CD8-positive, alpha-beta memory T cell (primary cell): Measurements from ENCODE around the gene DCPS. TPM values are rescaled to one million over a fixed set of nuclear protein-coding genes. Genes with fewer than 3 reads are reported as not detected.
A peak's percentile ranks its signal among the peaks of the same experiment; 100 is the strongest.

Experiments used
- CTCF ChIA-PET: fragments of 350-600 bp; sonication (Branson Sonifier 250); formaldehyde crosslinking; loops from one replicate; lab custom pipeline; 2021; ENCODE audit warnings: antibody characterized with exemption; lab: Charles Lee
- POLR2A ChIA-PET: fragments of 350-600 bp; sonication (Branson Sonifier 250); formaldehyde crosslinking; loops from one replicate; lab custom pipeline; 2021; ENCODE audit warnings: antibody characterized with exemption; lab: Charles Lee
- DNase-seq, 5 donors: peaks; one replicate each; pipeline versions ENCODE4 v3.0.0 to v3.0.0-alpha.2; 2020 to 2022; ENCODE audit warnings: mixed read lengths in 1 of 5
- H3K27ac ChIP-seq: one replicate; pipeline ENCODE4 v1.7.0; 2013; ENCODE audit warnings: low read depth, mild to moderate bottlenecking, low read length, moderate library complexity
- H3K27me3 ChIP-seq: 2 replicates; pipeline ENCODE4 v1.7.0; 2013; ENCODE audit warnings: low read length, mild to moderate bottlenecking; ENCODE audit not compliant: insufficient read depth, poor library complexity, severe bottlenecking
- H3K36me3 ChIP-seq: 2 replicates; pipeline ENCODE4 v1.7.0; 2013; ENCODE audit warnings: mild to moderate bottlenecking, low read length, moderate library complexity; ENCODE audit not compliant: insufficient read depth
- H3K4me1 ChIP-seq: 2 replicates; pipeline ENCODE4 v1.7.0; 2013; ENCODE audit warnings: mild to moderate bottlenecking, low read length, moderate library complexity; ENCODE audit not compliant: insufficient read depth
- H3K4me3 ChIP-seq: 2 replicates; pipeline ENCODE4 v1.7.0; 2013; ENCODE audit warnings: mild to moderate bottlenecking, low read length
- H3K9me3 ChIP-seq: 2 replicates; pipeline ENCODE4 v1.7.0; 2013; ENCODE audit warnings: mild to moderate bottlenecking, low read length
- H3K27ac Mint-ChIP-seq, 8 donors: one replicate each; pipeline ENCODE4 v1.8.0; 2020 to 2021; ENCODE audit warnings: mixed read lengths in 8 of 8, mild to moderate bottlenecking in 6 of 8, inconsistent platforms in 3 of 8, moderate library complexity in 3 of 8
- H3K27me3 Mint-ChIP-seq, 2 donors: one replicate each; pipeline ENCODE4 v1.8.0; 2020 to 2021; ENCODE audit warnings: mixed read lengths in 2 of 2, mild to moderate bottlenecking in 1 of 2, moderate library complexity in 1 of 2
- H3K36me3 Mint-ChIP-seq, 3 donors: one replicate each; pipeline ENCODE4 v1.8.0; 2020 to 2021; ENCODE audit warnings: mixed read lengths in 3 of 3, inconsistent platforms in 1 of 3, mild to moderate bottlenecking in 1 of 3
- H3K4me1 Mint-ChIP-seq, 3 donors: one replicate each; pipeline ENCODE4 v1.8.0; 2020 to 2021; ENCODE audit warnings: mixed read lengths in 3 of 3, inconsistent platforms in 1 of 3, mild to moderate bottlenecking in 1 of 3
- H3K4me3 Mint-ChIP-seq, 7 donors: one replicate each; pipeline ENCODE4 v1.8.0; 2020 to 2021; ENCODE audit warnings: mixed read lengths in 7 of 7, mild to moderate bottlenecking in 6 of 7, moderate library complexity in 4 of 7, inconsistent platforms in 2 of 7
- H3K9me3 Mint-ChIP-seq, 5 donors: one replicate each; pipeline ENCODE4 v1.8.0; 2020 to 2022; ENCODE audit warnings: mixed read lengths in 5 of 5, mild to moderate bottlenecking in 3 of 5, moderate library complexity in 2 of 5, inconsistent platforms in 1 of 5
- polyA plus RNA-seq: library from polyadenylated mRNA; unstranded; fragments of 300-500 nt; fragmentation: Illumina TruSeq; gene quantifications from one replicate; pipeline ENCODE4 v1.2.3, GENCODE V29; 2021
- total RNA-seq, 2 experiments: library from RNA; stranded (reverse); gene quantifications; one replicate each; pipeline ENCODE4 v1.2.3, GENCODE V29; 2021

The DCPS gene
- total and polyA plus RNA-seq, 3 experiments from 2014 or later, result 40.0 to 59.6 (median 42.4) TPM

GRCh38 chr11:126328938-126329643 lies 25.2 kb downstream of the DCPS start:
- no peaks in the 10 kb centered on the region for H3K9me3 Mint-ChIP-seq
- peaks cover 24% of the 10 kb centered on the region for H3K4me1 ChIP-seq
- H3K36me3 Mint-ChIP-seq, result peaks cover 6 to 64% (median 20%) of the 10 kb centered on the region in 3 donors
- H3K4me3 Mint-ChIP-seq, result peak overlapping the region in 4 of 7 donors; percentile 31 to 79 (median 70)
- H3K9me3 ChIP-seq, result no peaks in the 10 kb centered on the region
- H3K27ac Mint-ChIP-seq, result peak overlapping the region; percentile 63 to 97 (median 92)
- H3K36me3 ChIP-seq, result peaks cover 14% of the 10 kb centered on the region
- H3K4me1 Mint-ChIP-seq, result peaks cover 44 to 59% (median 54%) of the 10 kb centered on the region in 3 donors
- CTCF ChIA-PET, result interaction anchor here (1.7 kb wide), 1 partner anchor 13 kb away, joined by 5 read pairs; no protein-coding TSS in a partner anchor
- H3K27me3 ChIP-seq, result no peaks in the 10 kb centered on the region
- H3K27me3 Mint-ChIP-seq, result peaks cover 0 to 1% of the 10 kb centered on the region in 2 donors
- no peak for DNase-seq
- H3K27ac ChIP-seq, result no peak overlapping the region
- H3K4me3 ChIP-seq, result no peak overlapping the region
- POLR2A ChIA-PET, result no interaction called here

GRCh38 chr11:126329644-126330211 lies 25.9 kb downstream of the DCPS start:
- peaks cover 42 to 59% (median 54%) of the 10 kb centered on the region in 3 donors for H3K4me1 Mint-ChIP-seq
- H3K36me3 Mint-ChIP-seq, result peaks cover 6 to 64% (median 20%) of the 10 kb centered on the region in 3 donors
- peaks cover 24% of the 10 kb centered on the region for H3K4me1 ChIP-seq
- peaks cover 0 to 1% of the 10 kb centered on the region in 2 donors for H3K27me3 Mint-ChIP-seq
- no peaks in the 10 kb centered on the region for H3K27me3 ChIP-seq
- H3K4me3 Mint-ChIP-seq, result peak overlapping the region in 5 of 7 donors; percentile 4 to 79 (median 68)
- peaks cover 16% of the 10 kb centered on the region for H3K36me3 ChIP-seq
- ChIA-PET CTCF (interaction anchor here (1.7 kb wide), 1 partner anchor 13 kb away, joined by 5 read pairs; no protein-coding TSS in a partner anchor), POLR2A (no interaction called here)
- no peak overlapping the region for H3K27ac ChIP-seq
- no peaks in the 10 kb centered on the region for H3K9me3 ChIP-seq
- no peak overlapping the region for H3K4me3 ChIP-seq
- H3K9me3 Mint-ChIP-seq, result no peaks in the 10 kb centered on the region
- peak overlapping the region; percentile 63 to 97 (median 92) for H3K27ac Mint-ChIP-seq
- peak in 4 of 5 donors; percentile 10 to 66 (median 51) for DNase-seq

GRCh38 chr11:126331286-126331685 lies 27.4 kb downstream of the DCPS start:
- peaks cover 22% of the 10 kb centered on the region for H3K36me3 ChIP-seq
- H3K27ac ChIP-seq, result no peak overlapping the region
- H3K4me3 Mint-ChIP-seq, result no peak overlapping the region
- DNase-seq, result no peak
- H3K27me3 ChIP-seq, result no peaks in the 10 kb centered on the region
- H3K36me3 Mint-ChIP-seq, result peaks cover 8 to 71% (median 22%) of the 10 kb centered on the region in 3 donors
- no peak overlapping the region for H3K4me3 ChIP-seq
- ChIA-PET POLR2A (no interaction called here), CTCF (no interaction called here)
- peaks cover 24% of the 10 kb centered on the region for H3K4me1 ChIP-seq
- no peaks in the 10 kb centered on the region for H3K9me3 Mint-ChIP-seq
- H3K27me3 Mint-ChIP-seq, result peaks cover 0 to 1% of the 10 kb centered on the region in 2 donors
- H3K27ac Mint-ChIP-seq, result peak overlapping the region in 7 of 8 donors; percentile 34 to 91 (median 84)
- H3K4me1 Mint-ChIP-seq, result peaks cover 45 to 57% (median 49%) of the 10 kb centered on the region in 3 donors
- no peaks in the 10 kb centered on the region for H3K9me3 ChIP-seq

- peaks cover 45 to 56% (median 48%) of the 10 kb centered on the region in 3 donors for H3K4me1 Mint-ChIP-seq
- no peaks in the 10 kb centered on the region for H3K9me3 ChIP-seq
- peaks cover 22% of the 10 kb centered on the region for H3K36me3 ChIP-seq
- H3K27ac ChIP-seq, result no peak overlapping the region
- DNase-seq, result peak in 2 of 5 donors; percentile 47 to 64
- POLR2A ChIA-PET, result no interaction called here
- peak overlapping the region in 7 of 8 donors; percentile 75 to 91 (median 85) for H3K27ac Mint-ChIP-seq
- H3K36me3 Mint-ChIP-seq, result peaks cover 8 to 76% (median 21%) of the 10 kb centered on the region in 3 donors
- peaks cover 24% of the 10 kb centered on the region for H3K4me1 ChIP-seq
- CTCF ChIA-PET, result no interaction called here
- peak overlapping the region in 5 of 7 donors; percentile 0 to 77 (median 55) for H3K4me3 Mint-ChIP-seq
- H3K9me3 Mint-ChIP-seq, result no peaks in the 10 kb centered on the region
- no peaks in the 10 kb centered on the region for H3K27me3 ChIP-seq
- H3K27me3 Mint-ChIP-seq, result peaks cover 0 to 1% of the 10 kb centered on the region in 2 donors
- no peak overlapping the region for H3K4me3 ChIP-seq
These were observed 28.4 kb downstream of the DCPS start for GRCh38 chr11:126332221-126332711.

- peak overlapping the region in 7 of 8 donors; percentile 24 to 85 (median 80) for H3K27ac Mint-ChIP-seq
- peaks cover 8 to 76% (median 18%) of the 10 kb centered on the region in 3 donors for H3K36me3 Mint-ChIP-seq
- H3K9me3 ChIP-seq, result no peaks in the 10 kb centered on the region
- peaks cover 0 to 1% of the 10 kb centered on the region in 2 donors for H3K27me3 Mint-ChIP-seq
- H3K36me3 ChIP-seq, result peaks cover 22% of the 10 kb centered on the region
- CTCF ChIA-PET, result no interaction called here
- H3K4me1 ChIP-seq, result peaks cover 24% of the 10 kb centered on the region
- H3K4me1 Mint-ChIP-seq, result peaks cover 36 to 50% (median 44%) of the 10 kb centered on the region in 3 donors
- no peaks in the 10 kb centered on the region for H3K27me3 ChIP-seq
- H3K27ac ChIP-seq, result no peak overlapping the region
- H3K4me3 Mint-ChIP-seq, result peak overlapping the region in 2 of 7 donors; percentile 19 to 63
- H3K9me3 Mint-ChIP-seq, result no peaks in the 10 kb centered on the region
- POLR2A ChIA-PET, result no interaction called here
- no peak for DNase-seq
- H3K4me3 ChIP-seq, result no peak overlapping the region
These were observed 29.3 kb downstream of the DCPS start for GRCh38 chr11:126333142-126333541.

- H3K36me3 Mint-ChIP-seq, result peaks cover 8 to 81% (median 21%) of the 10 kb centered on the region in 3 donors
- no peaks in the 10 kb centered on the region for H3K9me3 Mint-ChIP-seq
- DNase-seq, result no peak
- H3K4me3 Mint-ChIP-seq, result peak overlapping the region in 2 of 7 donors; percentile 27 to 63
- no peaks in the 10 kb centered on the region for H3K27me3 ChIP-seq
- peaks cover 12% of the 10 kb centered on the region for H3K4me1 ChIP-seq
- H3K27ac Mint-ChIP-seq, result peak overlapping the region in 5 of 8 donors; percentile 23 to 94 (median 47)
- no peak overlapping the region for H3K27ac ChIP-seq
- CTCF ChIA-PET, result interaction anchor here (1.1 kb wide), 1 partner anchor 15 kb away, joined by 3 read pairs; no protein-coding TSS in a partner anchor
- H3K9me3 ChIP-seq, result no peaks in the 10 kb centered on the region
- POLR2A ChIA-PET, result no interaction called here
- H3K4me3 ChIP-seq, result no peak overlapping the region
- peaks cover 21 to 39% (median 33%) of the 10 kb centered on the region in 3 donors for H3K4me1 Mint-ChIP-seq
- peaks cover 23% of the 10 kb centered on the region for H3K36me3 ChIP-seq
- H3K27me3 Mint-ChIP-seq, result peaks cover 0 to 1% of the 10 kb centered on the region in 2 donors
These were observed 31.0 kb downstream of the DCPS start for GRCh38 chr11:126334659-126335462.

GRCh38 chr11:126335463-126335760 lies 31.6 kb downstream of the DCPS start:
- H3K9me3 ChIP-seq, result no peaks in the 10 kb centered on the region
- peaks cover 16 to 35% (median 31%) of the 10 kb centered on the region in 3 donors for H3K4me1 Mint-ChIP-seq
- H3K4me3 Mint-ChIP-seq, result no peak overlapping the region
- H3K27ac Mint-ChIP-seq, result peak overlapping the region in 5 of 8 donors; percentile 80 to 98 (median 86)
- H3K27me3 ChIP-seq, result no peaks in the 10 kb centered on the region
- no peaks in the 10 kb centered on the region for H3K9me3 Mint-ChIP-seq
- CTCF ChIA-PET, result interaction anchor here (1.1 kb wide), 1 partner anchor 16 kb away, joined by 3 read pairs; no protein-coding TSS in a partner anchor
- H3K4me3 ChIP-seq, result no peak overlapping the region
- no peak overlapping the region for H3K27ac ChIP-seq
- peaks cover 24% of the 10 kb centered on the region for H3K36me3 ChIP-seq
- POLR2A ChIA-PET, result no interaction called here
- H3K4me1 ChIP-seq, result peaks cover 12% of the 10 kb centered on the region
- H3K27me3 Mint-ChIP-seq, result peaks cover 0 to 1% of the 10 kb centered on the region in 2 donors
- H3K36me3 Mint-ChIP-seq, result peaks cover 8 to 82% (median 21%) of the 10 kb centered on the region in 3 donors
- DNase-seq, result no peak
